NCI-H2081 (cell line): ENCODE measurements around the gene WFDC9.
"Not testable (repeated sequence)": the region's sequence is repeated elsewhere in the genome, so short reads cannot be mapped to it uniquely, and the experiment has no call there.

Experiments used
- DNase-seq, 2 experiments: peaks; one replicate each; lab custom pipeline; 2025; lab: John Stamatoyannopoulos, UW

WFDC9 gene

GRCh38 chr20:45631184-45631583, at the start of gene WFDC9:
Gene WFDC9 (minus strand): TSS chr20:45631284. CDS start chr20:45610181, 21,103 bp downstream.
- no peak for DNase-seq

DNA sequence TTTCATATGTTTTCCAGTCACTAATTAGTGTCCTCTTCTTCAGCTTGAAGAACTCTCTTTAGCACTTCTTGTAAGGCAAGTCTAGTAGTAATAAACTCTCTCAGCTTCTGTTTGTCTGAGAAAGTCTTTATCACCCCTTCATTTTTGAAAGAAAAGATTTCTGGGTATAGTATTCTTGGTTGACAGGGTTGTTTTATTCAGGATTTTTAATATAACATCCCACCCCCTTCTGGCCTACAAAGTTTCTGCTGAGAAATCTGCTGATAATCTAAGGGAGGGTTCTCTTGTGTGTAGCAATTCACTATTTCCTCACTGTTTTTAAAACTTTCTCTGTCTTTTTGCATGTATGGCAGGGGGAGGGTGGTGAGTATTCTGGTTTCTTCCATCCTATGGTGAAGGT, 48.6 kb upstream of the WFDC9 start:
- DNase-seq = no peak

- no peak for DNase-seq
Measured at GRCh38 chr20:45672765-45673164, 41.7 kb upstream of the WFDC9 start.

DNA sequence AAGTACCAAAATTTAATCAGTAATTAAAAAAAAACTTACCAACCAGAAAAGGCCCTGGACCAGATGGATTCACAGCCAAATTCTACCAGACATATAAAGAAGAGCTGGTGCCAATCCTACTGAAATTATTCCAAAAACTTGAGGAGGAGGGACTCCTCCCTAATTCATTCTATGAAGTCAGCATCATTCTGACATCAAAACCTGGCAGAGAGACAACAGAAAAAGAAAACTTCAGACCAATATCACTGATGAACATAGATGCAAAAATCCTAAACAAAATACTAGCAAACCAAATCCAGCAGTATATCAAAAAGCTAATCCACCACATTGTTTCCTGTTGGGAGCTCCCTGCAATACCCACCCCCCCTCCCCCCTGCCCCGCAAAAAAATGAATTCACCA, 39.1 kb upstream of the WFDC9 start, which contains the start of gene WFDC11:
TSS of gene WFDC11 (minus strand) at position 101 of the 400 bp plus-strand sequence. CDS start 19,639 bp downstream, outside the sequence.
- no peak for DNase-seq

DNA sequence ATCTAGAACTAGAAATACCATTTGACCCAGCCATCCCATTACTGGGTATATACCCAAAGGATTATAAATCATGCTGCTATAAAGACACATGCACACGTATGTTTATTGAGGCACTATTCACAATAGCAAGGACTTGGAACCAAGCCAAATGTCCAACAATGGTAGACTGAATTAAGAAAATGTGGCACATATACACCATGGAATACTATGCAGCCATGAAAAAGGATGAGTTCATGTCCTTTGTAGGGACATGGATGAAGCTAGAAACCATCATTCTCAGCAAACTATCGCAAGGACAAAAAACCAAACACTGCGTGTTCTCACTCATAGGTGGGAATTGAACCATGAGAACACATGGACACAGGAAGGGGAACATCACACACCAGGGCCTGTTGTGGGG, 26.0 kb upstream of the WFDC9 start:
- not testable (repeated sequence) for DNase-seq

GRCh38 chr20:45651726-45652125, 20.6 kb upstream of the WFDC9 start:
- DNase-seq = not testable (repeated sequence)

DNA sequence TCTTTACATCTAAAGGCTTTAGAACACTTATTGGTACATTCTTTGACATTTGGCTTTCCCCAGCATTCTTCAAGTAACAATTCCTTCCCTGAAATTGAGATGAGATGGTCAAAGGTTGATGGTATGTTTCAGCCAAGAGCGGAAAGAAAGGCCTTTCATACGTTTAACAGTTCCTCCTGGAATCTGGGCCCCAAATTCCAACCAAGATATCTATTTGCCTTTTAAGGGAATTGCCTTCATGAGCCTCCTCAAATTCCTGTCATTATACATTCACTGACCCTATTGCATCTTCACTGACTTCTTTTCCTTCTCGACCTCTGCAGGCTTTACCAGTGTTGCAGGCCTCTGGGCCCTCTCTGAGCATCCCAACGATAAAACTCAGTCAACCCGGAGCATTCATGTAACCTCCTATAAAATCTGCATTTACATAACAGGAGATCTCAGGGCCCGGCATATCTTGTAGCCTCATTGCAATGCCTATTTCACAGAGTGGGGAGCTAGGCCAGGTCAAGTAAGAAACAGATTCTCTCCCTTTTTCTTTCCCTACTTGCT, 18.3 kb upstream of the WFDC9 start:
- DNase-seq = no peak

DNA sequence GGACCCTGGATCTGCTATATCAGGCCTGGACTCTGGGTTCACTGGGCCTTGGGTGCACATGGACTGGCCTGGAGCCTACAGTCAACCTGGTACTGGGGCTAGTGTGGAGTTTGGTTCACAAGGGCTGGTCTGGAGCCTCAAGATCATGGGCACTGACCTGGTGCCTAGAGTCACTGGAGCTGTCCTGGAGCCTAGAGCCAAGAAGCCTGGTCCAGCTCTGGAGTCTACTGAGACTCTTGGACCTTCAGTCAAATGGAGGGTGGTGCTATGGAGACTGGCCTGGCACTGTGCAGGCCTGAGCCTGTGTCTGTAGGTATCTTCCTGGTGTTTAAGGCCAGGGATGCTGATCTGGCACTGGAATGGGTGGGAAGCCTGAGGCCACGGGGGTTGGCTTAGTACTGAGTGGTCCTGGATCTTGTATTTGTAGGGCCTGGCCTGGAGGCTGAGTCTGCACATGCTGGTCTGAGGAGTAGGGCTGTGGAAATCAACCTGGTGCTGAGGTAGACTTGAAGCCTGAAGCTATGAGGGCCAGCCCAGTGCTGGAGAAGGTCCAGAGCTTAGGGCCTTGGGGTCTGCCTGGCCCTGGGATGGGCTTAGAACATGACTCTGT, 16.5 kb upstream of the WFDC9 start:
- DNase-seq = no peak

DNA sequence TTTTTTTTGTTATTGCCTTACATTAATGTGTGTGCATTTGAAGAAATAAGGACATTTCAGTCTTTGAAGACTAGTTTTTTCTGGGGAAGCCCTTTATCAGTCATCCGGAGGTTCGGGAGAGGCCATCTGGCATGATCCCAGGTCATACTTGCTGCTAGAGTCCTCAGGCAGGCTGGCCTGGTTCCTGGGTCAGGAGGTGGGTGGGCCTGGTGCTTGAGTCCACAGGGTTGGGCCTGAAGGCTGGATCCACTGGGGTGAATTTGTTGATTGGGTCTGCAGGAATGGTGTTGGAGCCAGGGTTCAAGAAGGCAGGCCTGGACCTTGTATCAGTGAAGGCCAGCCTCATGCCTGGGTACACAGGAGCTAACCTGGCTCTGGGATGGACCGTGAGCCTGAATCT, 15.8 kb upstream of the WFDC9 start:
- DNase-seq = no peak

- not testable (repeated sequence) for DNase-seq
Measured at GRCh38 chr20:45645869-45646268, 14.8 kb upstream of the WFDC9 start.

DNA sequence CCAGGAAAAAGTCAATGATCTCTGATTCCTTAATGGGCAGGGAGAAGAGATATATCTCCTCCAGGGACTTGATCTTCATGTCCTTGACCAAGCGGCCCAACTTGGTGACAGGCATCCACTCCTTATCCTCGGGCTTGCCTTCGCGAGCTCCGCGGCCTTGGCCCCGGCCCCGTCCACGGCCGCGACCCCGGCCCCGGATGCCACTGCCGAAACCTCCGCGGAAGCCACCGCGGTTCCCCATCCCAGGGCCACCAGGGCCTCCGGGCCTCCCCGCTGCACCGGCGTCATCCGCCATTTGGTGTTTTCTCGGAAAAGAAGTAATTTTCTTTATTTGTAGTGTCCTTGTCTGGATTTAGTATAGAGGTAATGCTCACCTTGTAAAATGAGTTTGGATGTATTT, 10.0 kb upstream of the WFDC9 start:
- DNase-seq = not testable (repeated sequence)

DNA sequence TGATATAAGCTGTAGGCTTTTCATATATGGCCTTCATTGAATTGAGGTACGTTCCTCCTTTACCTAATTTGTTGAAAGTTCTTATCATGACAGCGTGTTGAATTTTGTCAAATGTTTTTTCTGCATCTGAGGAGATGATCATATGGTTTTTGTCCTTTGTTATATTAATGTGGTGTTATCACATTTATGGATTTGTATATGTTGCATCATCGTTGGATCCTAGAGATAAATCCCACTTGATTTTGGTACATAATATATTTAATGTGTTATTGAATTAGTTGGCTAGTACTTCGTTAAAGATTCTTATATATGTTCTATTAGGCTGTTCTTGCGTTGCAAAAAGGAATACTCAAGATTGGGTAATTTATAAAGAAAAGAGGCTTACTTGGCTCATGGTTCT, 8.6 kb upstream of the WFDC9 start:
- no peak for DNase-seq

DNA sequence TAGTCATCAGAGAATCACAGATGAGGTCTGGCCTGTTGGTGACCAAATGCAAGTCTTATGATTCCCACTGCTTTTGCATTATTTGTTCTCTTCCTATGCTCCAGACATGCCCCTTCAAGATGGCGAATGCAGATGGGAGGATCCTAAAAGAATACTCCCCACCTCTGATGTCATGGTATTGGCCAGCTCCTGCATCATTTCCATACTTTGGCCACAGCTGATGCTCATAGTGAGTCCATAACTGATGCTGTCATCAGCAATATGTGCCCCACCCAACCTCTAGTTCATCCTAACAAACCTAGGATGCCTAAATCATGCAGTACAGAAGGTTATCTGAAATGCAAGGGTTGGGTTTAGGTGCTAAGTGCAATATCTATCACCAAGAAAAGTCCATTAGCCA, 5.4 kb upstream of the WFDC9 start:
- DNase-seq = no peak

GRCh38 chr20:45630371-45630770, 713 bp downstream of the WFDC9 start:
- DNase-seq = no peak

GRCh38 chr20:45629496-45630100, 1.5 kb downstream of the WFDC9 start, which contains the start of gene WFDC10A:
Gene WFDC10A (plus strand): TSS chr20:45629739. CDS start chr20:45629814, 75 bp downstream.
- DNase-seq = peak; percentile 6 to 16

- no peak for DNase-seq
Measured at GRCh38 chr20:45626540-45626939, 4.5 kb downstream of the WFDC9 start.

DNA sequence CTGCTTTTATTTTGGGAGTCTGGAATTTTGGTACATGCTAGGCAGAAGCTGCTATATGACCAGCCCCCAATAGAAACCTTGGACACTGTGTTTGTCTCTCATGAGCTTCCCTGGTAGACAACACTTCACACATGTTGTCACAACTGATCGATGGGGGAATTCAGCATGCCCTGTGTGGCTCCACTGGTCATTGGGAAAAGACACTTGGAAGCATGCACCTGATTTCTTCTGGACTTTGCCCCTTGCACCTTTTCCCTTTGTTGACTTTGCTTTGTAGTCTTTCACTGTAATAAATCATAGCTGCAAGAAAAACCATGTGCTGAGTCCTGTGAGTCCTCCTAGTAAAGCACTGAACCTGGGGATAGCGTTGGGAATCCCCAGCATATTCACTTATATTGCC, 9.5 kb downstream of the WFDC9 start:
- DNase-seq = no peak

DNA sequence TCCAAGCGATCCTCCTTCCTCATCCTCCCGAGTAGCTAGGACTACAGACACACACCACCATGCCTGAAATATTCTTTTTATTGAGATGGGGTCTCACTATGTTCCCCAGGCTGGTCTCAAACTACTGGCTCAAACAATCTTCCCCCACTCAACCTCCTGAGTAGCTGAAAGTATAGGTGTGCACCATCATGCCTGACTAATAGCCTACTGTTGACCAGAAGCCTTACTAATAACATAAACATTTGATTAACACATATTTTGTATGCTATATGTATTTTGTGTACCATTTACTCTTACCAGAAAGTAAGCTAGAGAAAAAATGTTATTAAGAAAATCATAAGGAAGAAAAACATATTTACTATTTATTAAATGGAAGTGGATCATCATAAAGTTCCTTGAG, 13.5 kb downstream of the WFDC9 start:
- DNase-seq = no peak

DNA sequence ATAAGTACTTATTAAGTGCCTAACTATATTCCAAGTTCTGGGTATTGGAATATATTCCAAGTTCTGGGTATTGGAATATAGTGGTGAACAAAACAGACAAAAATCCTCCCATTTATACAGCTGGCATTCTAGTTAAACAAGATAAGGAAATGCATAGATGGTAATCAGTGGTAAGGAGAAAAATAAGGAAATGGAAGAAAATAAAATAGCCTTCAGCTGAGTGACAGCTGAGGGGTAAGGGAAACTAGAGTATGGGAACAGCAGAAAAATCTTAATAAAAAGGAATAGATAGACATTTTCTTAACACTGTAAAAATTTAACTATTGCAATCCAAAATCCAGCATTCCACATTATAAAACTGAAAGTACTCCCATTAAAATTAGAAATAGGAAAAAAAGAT, 18.8 kb downstream of the WFDC9 start:
- DNase-seq = no peak

GRCh38 chr20:45611054-45611453, 20.0 kb downstream of the WFDC9 start:
- no peak for DNase-seq

- DNase-seq = no peak
Measured at GRCh38 chr20:45607810-45608209, 23.3 kb downstream of the WFDC9 start.

DNA sequence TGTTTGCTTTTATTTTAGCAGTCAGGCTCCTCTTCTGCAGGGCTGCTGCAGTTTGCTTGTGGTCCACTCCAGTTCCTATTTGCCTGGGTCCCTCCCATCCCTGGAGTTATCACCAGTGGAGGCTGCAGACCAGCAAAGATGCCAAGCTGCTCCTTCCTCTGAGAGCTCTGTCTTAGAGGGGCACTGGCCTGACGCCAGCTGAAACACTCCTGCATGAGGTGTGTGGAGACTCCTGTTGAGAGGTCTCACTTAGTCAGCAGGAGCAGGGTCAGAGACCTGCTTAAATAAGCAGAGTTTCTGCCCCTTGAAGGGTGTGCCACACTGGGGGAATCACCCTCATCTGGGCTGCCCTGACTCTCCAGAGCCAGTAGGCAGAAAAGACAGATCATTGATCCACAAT, 35.8 kb downstream of the WFDC9 start:
- no peak for DNase-seq

DNA sequence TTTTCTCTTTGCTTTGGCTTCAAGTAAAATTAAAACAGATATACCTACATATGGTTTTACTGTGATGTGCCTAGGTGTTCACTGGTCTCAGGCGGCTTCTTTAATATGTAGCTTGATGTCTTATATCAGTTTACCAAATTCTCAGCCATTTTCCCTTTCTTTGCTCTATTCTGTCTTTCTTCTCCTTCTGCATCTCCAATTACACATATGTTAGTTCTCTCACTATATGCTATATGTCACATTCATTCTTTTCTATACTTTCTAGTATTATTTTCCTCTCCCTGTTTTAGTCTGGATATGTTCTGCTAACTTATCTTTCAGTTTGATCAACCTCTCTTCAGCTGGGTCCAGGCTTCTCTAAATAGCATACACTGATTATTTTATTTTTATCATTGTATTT, 37.6 kb downstream of the WFDC9 start:
- no peak for DNase-seq
